Heart left ventricle (tissue), 13 donors: ENCODE measurements around the gene ABCB10.
"Not testable (repeated sequence)": the region's sequence is repeated elsewhere in the genome, so short reads cannot be mapped to it uniquely, and the experiment has no call there.

ENCODE experiments used
- CTCF ChIP-seq, 12 donors: fragments of 200-600 bp; sonication (generic) in 4 of 12; IDR thresholded peaks; one replicate each; pipeline versions ENCODE4 v1.5.0 to v1.8.0; 2018 to 2022; ENCODE audit warnings: antibody characterized with exemption in 12 of 12, mild to moderate bottlenecking in 5 of 12
- POLR2A ChIP-seq, 2 donors: fragments of 450-650 bp; IDR thresholded peaks; one replicate each; pipeline ENCODE4 v1.6.1; 2017; ENCODE audit warnings: antibody characterized with exemption in 2 of 2, mild to moderate bottlenecking in 2 of 2, moderate library complexity in 2 of 2
- donor health status: ischemic (EF 13 %, LVEDD 7.1; RV severe dilation, severe dysfunction).
- donor health status: DM: no; HTN: yes; CAD: no.
- donor health status: DM: no; HTN: no; CAD: no.
- donor health status: ischemic (EF 25% LVEDD 6.9; RV normal size, moderate dysfunction).
- donor health status: ischemic (EF 25% LVEDD 5.7; RV mildly dilated, moderate dysfunction).
- donor health status: ischemic (EF 35%, LVEDD 5.7; RV mildly dilated, moderate dysfunction).
- donor health status: nonischemic (EF 11% LVEDD 7.7; RV severe dilation, severe dysfunction).
- donor health status: DM: yes; HTN: yes; CAD: no.
- donor health status: PGD.
- donor health status: ischemic (EF 29% LVEDD 5.4; RV normal size, mild dysfunction).
- donor health status: nonischemic (EF 23%, LVEDD 6.1; RV moderate dilation, normal function).

- not testable (repeated sequence) for TF ChIP-seq CTCF, POLR2A (IDR thresholded peaks at IDR 0.05)
Measured at GRCh38 chr1:229511625-229512024, 46.9 kb downstream of the ABCB10 start.
